Breast epithelium (tissue), 3 donors: ENCODE results near the gene GLI2.

Experiments used
- CTCF ChIP-seq, 3 donors: fragments of 450-650 bp; IDR thresholded peaks; one replicate each; pipeline ENCODE4 v1.5.1; 2016 to 2017; ENCODE audit warnings: antibody characterized with exemption in 3 of 3, mild to moderate bottlenecking in 3 of 3, moderate library complexity in 3 of 3
- POLR2A ChIP-seq: fragments of 450-650 bp; IDR thresholded peaks from one replicate; pipeline ENCODE4 v1.6.1; 2016; ENCODE audit warnings: antibody characterized with exemption, mild to moderate bottlenecking, moderate library complexity
- POLR2AphosphoS5 ChIP-seq, 3 donors: sonication (generic); formaldehyde crosslinking; IDR thresholded peaks; one replicate each; pipeline ENCODE4 v1.6.1; 2017; ENCODE audit warnings: antibody characterized with exemption in 3 of 3

GRCh38 chr2:120762341-120763061 is 26.8 kb downstream of the GLI2 start:
- TF ChIP-seq CTCF (IDR thresholded peaks at IDR 0.05) (no peak), POLR2A (no peak), POLR2AphosphoS5 (IDR thresholded peaks at IDR 0.05) (no peak)
